ENCODE results near the gene NONO. TPM values are rescaled to one million over a fixed set of nuclear protein-coding genes. Genes with fewer than 3 reads are reported as not detected.
A peak's percentile ranks its signal among the peaks of the same experiment; 100 is the strongest.
"Not testable (repeated sequence)": the region's sequence is repeated elsewhere in the genome, so short reads cannot be mapped to it uniquely, and the experiment has no call there.

The NONO gene
- total RNA-seq, 6 experiments from 2014 or later, result 92.9 to 113 (median 98.4) TPM

DNA sequence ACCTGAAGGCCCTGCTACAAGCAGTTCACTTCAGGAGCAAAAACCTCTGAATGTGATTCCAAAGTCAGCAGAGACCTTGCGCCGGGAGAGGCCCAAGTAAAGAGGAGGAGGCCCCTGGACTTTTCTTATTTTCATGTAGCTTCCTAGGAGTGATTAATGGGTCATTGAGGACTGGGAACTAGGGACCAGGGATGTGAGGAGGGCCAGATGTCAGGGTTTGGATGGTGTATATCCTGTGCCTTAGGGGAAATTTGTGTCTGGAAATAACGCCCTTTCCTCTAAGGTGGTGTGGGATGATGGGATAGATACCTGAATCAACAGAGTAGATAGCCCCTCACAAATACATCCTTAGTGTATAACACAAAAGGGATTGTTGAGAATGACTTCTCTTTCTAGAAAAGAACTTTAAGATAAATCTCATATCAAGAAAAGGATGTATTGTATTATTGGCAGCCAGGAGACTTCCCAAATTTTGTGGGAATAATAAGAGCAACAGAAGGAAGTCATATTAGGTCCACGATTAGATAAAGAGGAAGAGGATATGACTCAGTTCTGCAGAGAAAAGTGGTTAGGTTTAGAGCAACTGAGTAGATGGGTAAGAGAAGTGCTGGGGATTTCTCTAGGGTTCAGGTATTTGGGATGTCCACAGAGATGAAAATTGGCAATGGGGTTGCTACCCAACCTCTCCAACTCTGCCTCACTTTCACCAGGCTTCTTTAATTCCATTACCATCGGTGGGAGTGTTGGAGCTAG lies 19.2 kb downstream of the NONO start:
- Histone ChIP-seq H3K9me3 (no peaks in the 10 kb centered on the region), H3K4me1 (peaks cover 0 to 12% (median 0%) of the 10 kb centered on the region in 4 donors), H3K27ac (no peak overlapping the region), H3K27me3 (no peaks in the 10 kb centered on the region), H3K36me3 (peaks cover 0 to 23% (median 0%) of the 10 kb centered on the region in 4 donors), H3K4me3 (no peak overlapping the region)
- intact Hi-C loops (cut with DNase I), result no loop called here
- no peak for TF ChIP-seq POLR2A (IDR thresholded peaks at IDR 0.05)
- TF ChIP-seq, protein P1, sequence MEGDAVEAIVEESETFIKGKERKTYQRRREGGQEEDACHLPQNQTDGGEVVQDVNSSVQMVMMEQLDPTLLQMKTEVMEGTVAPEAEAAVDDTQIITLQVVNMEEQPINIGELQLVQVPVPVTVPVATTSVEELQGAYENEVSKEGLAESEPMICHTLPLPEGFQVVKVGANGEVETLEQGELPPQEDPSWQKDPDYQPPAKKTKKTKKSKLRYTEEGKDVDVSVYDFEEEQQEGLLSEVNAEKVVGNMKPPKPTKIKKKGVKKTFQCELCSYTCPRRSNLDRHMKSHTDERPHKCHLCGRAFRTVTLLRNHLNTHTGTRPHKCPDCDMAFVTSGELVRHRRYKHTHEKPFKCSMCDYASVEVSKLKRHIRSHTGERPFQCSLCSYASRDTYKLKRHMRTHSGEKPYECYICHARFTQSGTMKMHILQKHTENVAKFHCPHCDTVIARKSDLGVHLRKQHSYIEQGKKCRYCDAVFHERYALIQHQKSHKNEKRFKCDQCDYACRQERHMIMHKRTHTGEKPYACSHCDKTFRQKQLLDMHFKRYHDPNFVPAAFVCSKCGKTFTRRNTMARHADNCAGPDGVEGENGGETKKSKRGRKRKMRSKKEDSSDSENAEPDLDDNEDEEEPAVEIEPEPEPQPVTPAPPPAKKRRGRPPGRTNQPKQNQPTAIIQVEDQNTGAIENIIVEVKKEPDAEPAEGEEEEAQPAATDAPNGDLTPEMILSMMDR (IDR thresholded peaks at IDR 0.05), result no peak
- DNase-seq, result no peak
- 58% methylated on average over 5 of the region's 5 CpGs for WGBS (ENCODE audit: insufficient coverage, low coverage, low lambda C conversion rate, missing lambda C conversion rate)
- peak in 2 of 4 donors; percentile 29 to 36 for ATAC-seq

DNA sequence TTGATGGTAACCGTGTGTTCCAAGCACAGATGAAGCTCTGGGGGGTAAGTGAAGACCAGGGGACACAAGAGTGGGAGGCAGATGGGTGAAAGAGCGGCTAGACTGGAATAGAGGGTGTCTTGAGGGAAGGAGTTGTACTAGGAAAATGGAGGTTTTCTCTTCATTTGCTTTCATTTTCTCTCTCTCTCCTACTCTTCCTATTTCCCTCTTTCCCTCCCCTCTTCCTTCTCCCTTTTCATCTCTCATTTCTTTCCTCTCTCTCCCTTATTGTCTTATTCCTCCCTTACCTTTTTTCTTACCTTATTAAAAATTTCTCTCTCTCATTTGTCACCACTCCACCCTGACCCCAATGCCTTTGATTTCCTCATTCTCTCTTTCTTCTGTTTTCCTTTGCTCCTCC lies 21.1 kb downstream of the NONO start:
- ATAC-seq (no peak), DNase-seq (no peak)
- Histone ChIP-seq H3K9me3 (no peaks in the 10 kb centered on the region), H3K36me3 (peaks cover 0 to 3% (median 0%) of the 10 kb centered on the region in 4 donors), H3K4me3 (no peak overlapping the region), H3K27ac (no peak overlapping the region), H3K4me1 (peaks cover 0 to 12% (median 0%) of the 10 kb centered on the region in 4 donors), H3K27me3 (no peaks in the 10 kb centered on the region)
- intact Hi-C loops (cut with DNase I), result no loop called here
- TF ChIP-seq POLR2A (IDR thresholded peaks at IDR 0.05), result no peak
- TF ChIP-seq, protein P1 (IDR thresholded peaks at IDR 0.05), result no peak
- WGBS (ENCODE audit: insufficient coverage, low coverage, low lambda C conversion rate, missing lambda C conversion rate), result 65% methylated on average over 2 of the region's 2 CpGs

DNA sequence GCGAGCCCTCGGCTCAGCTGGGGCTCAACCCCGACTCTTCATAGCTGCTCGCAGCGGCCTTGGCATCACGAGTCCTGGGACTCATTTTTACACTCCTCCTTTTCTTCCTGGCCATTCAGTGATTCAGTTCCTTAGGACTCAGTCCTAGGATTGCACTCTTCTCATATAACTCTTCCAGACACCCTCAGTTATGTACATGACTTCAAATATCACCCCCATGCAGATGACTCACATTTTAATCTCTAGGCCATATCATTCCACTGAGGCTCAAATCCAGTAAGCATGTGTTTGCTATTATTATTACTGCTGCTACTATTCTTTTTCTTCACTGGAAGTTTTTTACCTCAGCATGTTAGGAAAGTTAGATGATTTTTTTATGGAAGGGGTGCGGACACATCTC lies 32.5 kb downstream of the NONO start:
- Histone ChIP-seq H3K27ac (no peak overlapping the region), H3K9me3 (no peaks in the 10 kb centered on the region), H3K27me3 (no peaks in the 10 kb centered on the region), H3K36me3 (no peaks in the 10 kb centered on the region), H3K4me1 (no peaks in the 10 kb centered on the region), H3K4me3 (no peak overlapping the region)
- intact Hi-C loops (cut with DNase I), result no loop called here
- no peak for ATAC-seq
- DNase-seq, result no peak
- TF ChIP-seq POLR2A (IDR thresholded peaks at IDR 0.05), result no peak
- WGBS (ENCODE audit: insufficient coverage, low coverage, low lambda C conversion rate, missing lambda C conversion rate), result 92% methylated on average over 7 of the region's 7 CpGs

DNA sequence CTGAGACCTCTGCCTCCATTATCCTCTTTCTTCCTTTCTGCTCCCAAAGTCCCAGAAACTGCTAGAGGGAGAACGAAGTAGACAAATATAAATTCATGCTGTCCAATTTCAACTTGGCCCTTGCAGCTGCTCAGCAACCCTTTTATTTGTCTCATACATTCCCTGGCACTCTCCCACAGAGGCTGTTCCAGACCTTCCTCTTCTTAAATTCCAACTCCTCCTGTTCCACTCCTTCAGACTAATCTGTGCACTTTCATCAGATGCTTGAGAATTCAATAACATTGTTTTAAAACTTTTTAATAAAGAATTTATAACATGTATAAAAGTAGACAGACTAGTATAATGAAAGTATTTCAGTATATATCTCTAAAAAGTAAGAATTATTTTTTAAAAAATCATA lies 33.5 kb downstream of the NONO start:
- H3K9me3 ChIP-seq; ATAC-seq; DNase-seq; H3K4me1 ChIP-seq; H3K36me3 ChIP-seq; H3K4me3 ChIP-seq; H3K27me3 ChIP-seq; H3K27ac ChIP-seq; intact Hi-C loops (cut with DNase I): not testable (repeated sequence)
- WGBS (ENCODE audit: insufficient coverage, low coverage, low lambda C conversion rate, missing lambda C conversion rate), result no CpG with 5 or more reads among the region's 1 CpG

DNA sequence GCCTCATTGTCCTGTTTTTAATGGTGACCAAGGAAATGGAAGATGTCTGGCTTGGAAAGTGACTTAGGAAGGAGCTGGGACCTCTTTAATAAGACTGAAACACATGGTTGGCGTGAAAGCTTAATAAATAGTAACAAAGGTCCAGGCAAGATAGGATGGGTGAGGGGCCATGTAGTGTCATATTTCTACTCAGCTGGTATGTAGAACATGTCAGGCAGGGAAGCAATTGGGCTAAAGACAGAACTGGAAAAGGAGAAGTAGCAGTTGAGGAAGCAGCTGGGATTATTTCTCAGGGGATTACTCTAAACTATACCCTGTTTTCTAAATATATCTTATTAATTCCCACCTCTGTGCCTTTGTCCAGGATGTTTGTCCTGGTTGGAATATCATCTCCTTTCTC lies 36.7 kb downstream of the NONO start:
- WGBS (ENCODE audit: insufficient coverage, low coverage, low lambda C conversion rate, missing lambda C conversion rate), result 56% methylated on average over 1 of the region's 1 CpG
- TF ChIP-seq POLR2A (IDR thresholded peaks at IDR 0.05), result no peak
- TF ChIP-seq, protein P1 (IDR thresholded peaks at IDR 0.05), result no peak
- intact Hi-C loops (cut with DNase I), result no loop called here
- Histone ChIP-seq H3K36me3 (no peaks in the 10 kb centered on the region), H3K4me1 (no peaks in the 10 kb centered on the region), H3K9me3 (no peaks in the 10 kb centered on the region), H3K27ac (no peak overlapping the region), H3K4me3 (no peak overlapping the region), H3K27me3 (no peaks in the 10 kb centered on the region)
- no peak for DNase-seq
- ATAC-seq, result no peak

Measured in right lobe of liver (tissue), 6 donors.